ENCODE measurements around the gene LTBP2. TPM values are rescaled to one million over a fixed set of nuclear protein-coding genes. Genes with fewer than 3 reads are reported as not detected.

Gene LTBP2
- total and polyA plus RNA-seq, 2 experiments from 2014 or later: 2.0 to 5.4 TPM

DNA sequence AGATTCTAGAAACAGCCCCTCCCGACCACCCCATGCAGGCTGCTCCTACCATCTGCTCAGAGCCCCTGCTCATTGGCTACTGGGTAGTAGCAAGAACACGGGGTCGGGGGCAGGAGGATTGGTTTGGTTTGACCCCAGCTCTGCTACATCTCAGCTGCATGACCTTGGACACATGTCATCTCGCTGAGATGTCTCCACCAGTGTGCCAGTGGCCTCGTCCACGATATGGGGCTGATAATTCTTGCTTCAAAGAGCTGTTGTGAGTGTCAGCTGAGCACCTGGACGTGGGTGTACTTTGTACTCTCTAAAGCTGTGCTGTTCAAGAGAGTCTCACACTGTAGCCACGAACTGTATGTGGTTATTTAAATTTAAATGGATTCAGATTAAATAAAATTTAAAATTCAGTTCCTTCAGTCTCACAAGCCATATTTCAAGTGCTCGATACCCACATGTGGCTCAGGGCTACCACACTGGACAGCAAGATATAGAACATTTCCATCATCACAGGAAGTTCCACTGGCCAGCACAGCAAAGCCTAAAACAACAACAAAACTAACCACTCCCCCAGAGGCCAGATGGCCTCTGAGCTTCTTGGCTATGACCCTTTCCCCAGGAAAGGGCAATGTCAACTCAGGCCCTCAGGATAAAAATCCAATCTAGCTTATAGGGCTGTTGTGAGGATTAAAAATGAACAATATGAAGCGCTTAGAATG lies 18.6 kb downstream of the LTBP2 start:
- no peaks in the 10 kb centered on the region for H3K36me3 ChIP-seq
- DNase-seq (ENCODE audit: low read depth in 1 of 2, low spot score in 1 of 2): peak in 1 of 2 donors; percentile 62
- peaks cover 44% of the 10 kb centered on the region for H3K4me1 ChIP-seq (ENCODE audit: low read depth)
- H3K9me3 ChIP-seq (ENCODE audit: low read depth): no peaks in the 10 kb centered on the region
- peak overlapping the region; percentile 67 for H3K27ac ChIP-seq
- H3K27me3 ChIP-seq: no peaks in the 10 kb centered on the region
- no peak overlapping the region for H3K4me3 ChIP-seq
- TF ChIP-seq, protein P1, sequence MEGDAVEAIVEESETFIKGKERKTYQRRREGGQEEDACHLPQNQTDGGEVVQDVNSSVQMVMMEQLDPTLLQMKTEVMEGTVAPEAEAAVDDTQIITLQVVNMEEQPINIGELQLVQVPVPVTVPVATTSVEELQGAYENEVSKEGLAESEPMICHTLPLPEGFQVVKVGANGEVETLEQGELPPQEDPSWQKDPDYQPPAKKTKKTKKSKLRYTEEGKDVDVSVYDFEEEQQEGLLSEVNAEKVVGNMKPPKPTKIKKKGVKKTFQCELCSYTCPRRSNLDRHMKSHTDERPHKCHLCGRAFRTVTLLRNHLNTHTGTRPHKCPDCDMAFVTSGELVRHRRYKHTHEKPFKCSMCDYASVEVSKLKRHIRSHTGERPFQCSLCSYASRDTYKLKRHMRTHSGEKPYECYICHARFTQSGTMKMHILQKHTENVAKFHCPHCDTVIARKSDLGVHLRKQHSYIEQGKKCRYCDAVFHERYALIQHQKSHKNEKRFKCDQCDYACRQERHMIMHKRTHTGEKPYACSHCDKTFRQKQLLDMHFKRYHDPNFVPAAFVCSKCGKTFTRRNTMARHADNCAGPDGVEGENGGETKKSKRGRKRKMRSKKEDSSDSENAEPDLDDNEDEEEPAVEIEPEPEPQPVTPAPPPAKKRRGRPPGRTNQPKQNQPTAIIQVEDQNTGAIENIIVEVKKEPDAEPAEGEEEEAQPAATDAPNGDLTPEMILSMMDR (IDR thresholded peaks at IDR 0.05; ENCODE audit: low read depth, low read length): no peak

DNA sequence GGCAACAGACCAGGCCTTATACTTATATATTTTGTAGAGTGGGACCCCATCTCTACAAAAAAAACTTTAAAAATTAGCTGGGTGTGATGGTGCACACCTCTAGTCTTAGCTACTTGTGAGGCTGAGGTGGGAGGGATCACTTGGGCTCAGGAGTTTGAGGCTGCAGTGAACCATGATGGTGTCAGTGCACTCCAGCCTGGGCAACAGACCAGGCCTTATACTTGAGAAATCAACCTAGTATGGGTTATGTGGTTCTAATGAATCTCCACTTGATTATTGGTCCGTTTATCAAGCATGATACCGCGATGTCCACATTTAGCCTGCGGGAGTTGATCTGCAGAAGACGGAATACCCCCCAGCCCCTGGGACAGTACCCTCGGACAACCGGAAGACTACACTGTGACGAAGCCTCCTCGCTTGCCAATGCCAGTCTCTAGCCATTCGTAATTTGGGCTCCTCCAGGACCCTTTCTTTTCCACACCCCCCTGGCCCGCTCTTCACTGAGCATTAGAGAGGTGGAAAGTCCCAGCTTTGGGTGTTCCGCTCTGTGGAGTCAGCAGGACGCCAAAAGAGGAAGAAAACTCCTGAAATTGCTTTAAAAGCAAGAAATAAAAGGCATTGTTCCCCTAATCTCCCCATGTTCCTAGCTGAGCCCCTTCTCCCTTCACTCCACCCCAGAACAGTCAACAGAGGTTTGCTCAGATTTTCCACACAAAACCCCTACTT lies 19.4 kb downstream of the LTBP2 start:
- TF ChIP-seq, protein P1 (IDR thresholded peaks at IDR 0.05; ENCODE audit: low read depth, low read length): no peak
- Histone ChIP-seq H3K4me3 (no peak overlapping the region), H3K4me1 (ENCODE audit: low read depth) (peaks cover 43% of the 10 kb centered on the region)

DNA sequence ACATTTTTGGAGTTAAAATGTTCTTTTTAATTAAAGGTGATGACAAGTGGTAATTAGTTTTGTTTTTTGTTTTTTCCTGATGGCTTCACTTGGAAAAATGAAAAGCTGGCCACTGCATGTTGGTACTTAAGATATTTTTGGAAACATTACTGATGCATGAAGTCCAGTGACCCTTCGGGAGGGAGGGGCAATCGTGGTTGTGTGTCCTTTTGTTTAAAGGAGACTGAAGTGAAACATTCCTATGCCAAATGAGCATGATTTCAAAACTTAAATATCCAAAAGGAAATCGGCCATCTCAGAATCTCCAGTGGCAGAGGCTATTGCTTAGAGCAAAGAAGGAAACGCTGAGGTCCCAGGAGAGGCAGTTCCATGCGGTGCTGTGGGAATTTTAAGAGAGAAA lies 20.1 kb downstream of the LTBP2 start:
- TF ChIP-seq, protein P1 (IDR thresholded peaks at IDR 0.05; ENCODE audit: low read depth, low read length): no peak
- H3K4me3 ChIP-seq: no peak overlapping the region
- no peaks in the 10 kb centered on the region for H3K9me3 ChIP-seq (ENCODE audit: low read depth)
- H3K36me3 ChIP-seq: no peaks in the 10 kb centered on the region
- peak in 1 of 2 donors; percentile 58 for DNase-seq (ENCODE audit: low read depth in 1 of 2, low spot score in 1 of 2)
- H3K4me1 ChIP-seq (ENCODE audit: low read depth): peaks cover 43% of the 10 kb centered on the region
- no peaks in the 10 kb centered on the region for H3K27me3 ChIP-seq
- peak overlapping the region; percentile 67 for H3K27ac ChIP-seq

More for the DNA sequence above, 19.4 kb downstream of the LTBP2 start:
- H3K9me3 ChIP-seq (ENCODE audit: low read depth): no peaks in the 10 kb centered on the region
- no peaks in the 10 kb centered on the region for H3K27me3 ChIP-seq
- peak overlapping the region; percentile 67 for H3K27ac ChIP-seq
- no peak for DNase-seq (ENCODE audit: low read depth in 1 of 2, low spot score in 1 of 2)
- no peaks in the 10 kb centered on the region for H3K36me3 ChIP-seq

DNA sequence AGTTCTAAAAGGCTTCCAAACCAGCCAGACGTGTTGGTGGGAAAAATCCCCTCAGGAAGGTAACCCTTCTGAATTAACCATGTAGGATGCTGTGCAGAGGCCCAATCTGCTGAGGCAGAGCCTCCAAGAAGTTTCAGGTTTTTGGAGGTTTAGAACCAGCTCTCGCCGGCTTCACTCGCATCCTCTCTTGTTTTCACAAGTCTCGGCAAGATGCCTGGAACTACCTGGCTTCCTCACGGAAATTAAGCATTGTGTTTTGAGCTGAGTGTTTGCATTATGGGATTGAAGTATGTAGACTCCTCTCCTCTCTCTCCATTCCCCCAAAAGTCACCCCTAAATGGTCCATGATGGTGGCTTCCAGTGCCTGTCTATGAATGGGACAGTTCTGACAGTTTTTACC lies 20.6 kb downstream of the LTBP2 start:
- no peak for DNase-seq (ENCODE audit: low read depth in 1 of 2, low spot score in 1 of 2)
- Histone ChIP-seq H3K36me3 (no peaks in the 10 kb centered on the region), H3K4me1 (ENCODE audit: low read depth) (peaks cover 43% of the 10 kb centered on the region), H3K4me3 (no peak overlapping the region), H3K9me3 (ENCODE audit: low read depth) (no peaks in the 10 kb centered on the region), H3K27ac (peak overlapping the region; percentile 20), H3K27me3 (no peaks in the 10 kb centered on the region)
- TF ChIP-seq, protein P1 (IDR thresholded peaks at IDR 0.05; ENCODE audit: low read depth, low read length): no peak

DNA sequence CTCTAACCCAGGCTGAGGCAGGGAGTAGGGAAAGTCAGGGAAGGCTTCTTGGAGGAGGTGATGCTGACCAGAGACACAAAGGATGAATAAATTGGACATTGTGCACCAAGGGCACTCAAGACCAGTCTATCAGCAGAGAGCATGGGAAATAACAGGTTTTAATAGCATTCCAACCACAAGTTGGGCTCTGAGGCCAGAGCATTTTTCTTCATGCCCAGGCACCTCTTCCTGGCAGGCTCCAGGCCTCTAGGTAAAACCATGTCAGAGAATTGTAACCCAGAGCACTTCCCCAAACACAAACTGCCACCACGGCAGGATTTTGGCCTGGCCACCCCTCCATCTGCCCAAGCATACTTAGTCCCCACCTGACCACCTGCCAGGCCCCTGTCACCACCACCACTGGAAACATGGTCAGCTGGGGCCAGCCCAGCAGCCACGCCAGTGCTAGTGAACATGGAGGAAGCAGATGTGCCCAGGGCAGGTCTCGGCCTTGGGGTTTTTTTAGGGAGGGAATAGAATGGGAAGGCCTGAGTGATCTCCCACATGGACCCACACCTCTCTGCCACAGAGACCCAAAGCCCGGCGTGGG lies 22.7 kb downstream of the LTBP2 start:
- Histone ChIP-seq H3K4me3 (no peak overlapping the region), H3K27me3 (no peaks in the 10 kb centered on the region), H3K27ac (no peak overlapping the region), H3K36me3 (no peaks in the 10 kb centered on the region), H3K9me3 (ENCODE audit: low read depth) (no peaks in the 10 kb centered on the region), H3K4me1 (ENCODE audit: low read depth) (peaks cover 37% of the 10 kb centered on the region)
- TF ChIP-seq, protein P1 (IDR thresholded peaks at IDR 0.05; ENCODE audit: low read depth, low read length): no peak
- DNase-seq (ENCODE audit: low read depth in 1 of 2, low spot score in 1 of 2): no peak
